ENCODE results near the gene B9D1. TPM values are rescaled to one million over a fixed set of nuclear protein-coding genes. Genes with fewer than 3 reads are reported as not detected.

The B9D1 gene
- total and polyA plus RNA-seq, 9 of the 15 experiments (the other 6 are each of a cell fraction or from before 2014, with no cell fraction given): 8.9 to 28.0 (median 17.9) TPM

DNA sequence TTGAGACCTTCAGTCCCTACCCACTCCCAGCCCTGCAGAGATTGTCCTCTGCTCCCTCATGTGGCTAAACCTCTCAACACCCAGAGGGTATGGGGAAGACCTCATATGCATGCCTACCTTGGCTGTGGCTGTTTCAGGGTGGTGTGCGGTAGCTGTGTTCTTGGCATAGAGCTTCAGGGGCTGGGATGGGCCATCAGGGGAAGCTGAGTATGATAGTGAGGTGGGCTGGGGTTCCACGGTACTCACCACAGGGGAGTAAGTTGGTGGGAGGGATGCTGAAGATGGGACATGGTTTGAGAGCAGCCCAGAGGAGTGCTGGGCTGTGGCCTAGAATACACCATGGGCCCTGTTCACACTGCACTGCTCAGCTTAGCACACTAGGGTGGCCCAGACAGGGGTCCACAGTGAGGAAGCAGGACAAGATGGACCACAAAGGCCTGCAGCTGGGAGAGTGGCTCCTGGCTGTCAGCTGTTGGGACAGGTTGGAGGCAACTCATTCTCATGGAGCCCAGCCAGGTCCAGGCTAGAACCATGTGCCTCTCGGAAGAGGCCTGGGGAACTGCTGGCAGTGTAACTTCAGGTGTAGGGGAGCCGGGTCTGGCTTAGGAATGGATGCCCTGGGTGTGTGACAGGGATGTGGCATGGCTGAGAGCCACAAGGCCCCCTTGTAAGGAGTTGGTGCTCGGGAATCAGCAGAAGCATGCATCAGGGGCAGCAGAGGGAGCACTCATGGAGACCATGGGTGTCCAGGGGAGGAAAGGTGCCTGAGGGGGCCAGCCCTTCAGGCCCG lies 21.4 kb upstream of the B9D1 start:
- H3K9me1 ChIP-seq (ENCODE audit: control insufficient read depth, insufficient read depth, low read length): no peaks in the 10 kb centered on the region
- no peak overlapping the region for H2AFZ ChIP-seq (ENCODE audit: low read depth, low read length)
- DNase-seq (ENCODE audit: extremely low read depth in 1 of 4, low spot score in 3 of 4) (no peak), ATAC-seq (no peak), FAIRE-seq (no peak)
- H3K27me3 ChIP-seq (ENCODE audit: control insufficient read depth in 2 of 2, insufficient read depth in 2 of 2, low read length in 2 of 2): no peaks in the 10 kb centered on the region
- H4K20me1 ChIP-seq (replicated peaks; ENCODE audit: control insufficient read depth, insufficient read depth, low read length): no peaks in the 10 kb centered on the region
- H3K9me3 ChIP-seq (replicated peaks; ENCODE audit: control insufficient read depth, insufficient read depth, low read depth, low read length): no peaks in the 10 kb centered on the region
- CTCF ChIA-PET (ENCODE audit: low intra/inter-chr PET ratio): no interaction called here
- TF ChIP-seq HDAC2 (IDR thresholded peaks at IDR 0.05) (no peak), ZNF77 (CRISPR knock-in tag; IDR thresholded peaks at IDR 0.05) (no peak), E2F3 (CRISPR knock-in tag; IDR thresholded peaks at IDR 0.05) (no peak), ZNF780A (CRISPR knock-in tag; IDR thresholded peaks at IDR 0.05) (no peak), ZFX (CRISPR knock-in tag; IDR thresholded peaks at IDR 0.05) (no peak), FOXA3 (CRISPR knock-in tag; conservative IDR thresholded peaks at IDR 0.05 in 1 of 2, IDR thresholded peaks at IDR 0.05 in 1 of 2) (no peak), WHSC1 (IDR thresholded peaks at IDR 0.05; ENCODE audit: low read length) (no peak), ETS2 (tag; IDR thresholded peaks at IDR 0.05; ENCODE audit: borderline replicate concordance, poor library complexity, severe bottlenecking) (no peak), ZNF512 (tag; IDR thresholded peaks at IDR 0.05) (no peak), HDAC6 (IDR thresholded peaks at IDR 0.05; ENCODE audit: low read depth, low read length) (no peak), CEBPG (CRISPR knock-in tag; IDR thresholded peaks at IDR 0.05) (no peak), CEBPG (tag; conservative IDR thresholded peaks at IDR 0.05 in 1 of 2, IDR thresholded peaks at IDR 0.05 in 1 of 2) (no peak), SMARCA5 (IDR thresholded peaks at IDR 0.05) (no peak), RBM39 (optimal IDR thresholded peaks at IDR 0.05; ENCODE audit: low read depth, low read length) (no peak)
- TF ChIP-seq, protein P1, sequence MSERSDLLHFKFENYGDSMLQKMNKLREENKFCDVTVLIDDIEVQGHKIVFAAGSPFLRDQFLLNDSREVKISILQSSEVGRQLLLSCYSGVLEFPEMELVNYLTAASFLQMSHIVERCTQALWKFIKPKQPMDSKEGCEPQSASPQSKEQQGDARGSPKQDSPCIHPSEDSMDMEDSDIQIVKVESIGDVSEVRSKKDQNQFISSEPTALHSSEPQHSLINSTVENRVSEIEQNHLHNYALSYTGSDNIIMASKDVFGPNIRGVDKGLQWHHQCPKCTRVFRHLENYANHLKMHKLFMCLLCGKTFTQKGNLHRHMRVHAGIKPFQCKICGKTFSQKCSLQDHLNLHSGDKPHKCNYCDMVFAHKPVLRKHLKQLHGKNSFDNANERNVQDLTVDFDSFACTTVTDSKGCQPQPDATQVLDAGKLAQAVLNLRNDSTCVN (CRISPR knock-in tag; IDR thresholded peaks at IDR 0.05): no peak
- TF ChIP-seq, protein P2, sequence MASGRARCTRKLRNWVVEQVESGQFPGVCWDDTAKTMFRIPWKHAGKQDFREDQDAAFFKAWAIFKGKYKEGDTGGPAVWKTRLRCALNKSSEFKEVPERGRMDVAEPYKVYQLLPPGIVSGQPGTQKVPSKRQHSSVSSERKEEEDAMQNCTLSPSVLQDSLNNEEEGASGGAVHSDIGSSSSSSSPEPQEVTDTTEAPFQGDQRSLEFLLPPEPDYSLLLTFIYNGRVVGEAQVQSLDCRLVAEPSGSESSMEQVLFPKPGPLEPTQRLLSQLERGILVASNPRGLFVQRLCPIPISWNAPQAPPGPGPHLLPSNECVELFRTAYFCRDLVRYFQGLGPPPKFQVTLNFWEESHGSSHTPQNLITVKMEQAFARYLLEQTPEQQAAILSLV (tag; IDR thresholded peaks at IDR 0.05): no peak
- peaks cover 21% of the 10 kb centered on the region; the same call in 2 of the 3 replicates for H3K36me3 ChIP-seq (ENCODE audit: control insufficient read depth, insufficient read depth, low read length)
- POLR2A ChIA-PET: no interaction called here
- WGBS (ENCODE audit: insufficient coverage, low coverage, missing lambda C conversion rate): 83% methylated on average over 5 of the region's 6 CpGs
- BruUV-seq (replicated peaks): no TSS peak
- H3K4me2 ChIP-seq (ENCODE audit: insufficient read depth, low read length): no peak overlapping the region
- H3K79me2 ChIP-seq (ENCODE audit: control insufficient read depth, insufficient read depth, low read length): peaks cover 6% of the 10 kb centered on the region; the same call in 2 of the 3 replicates
- no peak overlapping the region; the same call in 2 of the 3 replicates for H3K27ac ChIP-seq (ENCODE audit: extremely low read depth, low read depth, low read length)
- H3K9ac ChIP-seq (ENCODE audit: insufficient read depth in 1 of 2, low read depth in 2 of 2, low read length in 2 of 2): no peak overlapping the region; a peak in 1 of 4 replicates
- intact Hi-C loops (cut with micrococcal nuclease): no loop called here
- H3K4me3 ChIP-seq: no peak overlapping the region
- in situ Hi-C loops (cut with MboI): no loop called here
- H3K4me1 ChIP-seq (replicated peaks in 1 of 2; ENCODE audit: control insufficient read depth in 2 of 2, insufficient read depth in 2 of 2, low read length in 2 of 2): peaks cover 3 to 32% of the 10 kb centered on the region in 2 experiments; a peak in 4 of 5 replicates

All from K562 (cell line).